ENCODE data around the gene KCNG2.

DNA sequence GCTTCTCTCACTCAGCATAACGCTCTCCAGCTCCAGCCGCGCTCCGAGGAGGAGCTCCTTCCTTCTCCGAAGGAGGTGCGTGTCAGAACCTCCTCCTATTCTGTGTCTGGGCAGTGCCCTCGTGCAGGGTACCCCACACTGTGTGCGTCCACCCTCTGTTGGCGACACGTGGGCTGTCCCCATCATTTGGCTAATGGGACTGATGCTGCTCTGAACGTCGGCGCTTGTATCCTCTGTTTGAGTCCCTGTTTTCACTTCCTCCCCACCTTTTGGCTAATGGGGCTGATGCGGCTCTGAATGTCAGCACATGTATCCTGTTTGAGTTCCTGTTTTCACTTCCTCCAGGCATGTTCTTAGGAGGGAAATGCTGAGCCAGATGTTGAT, 22.2 kb downstream of the KCNG2 start:
- TF ChIP-seq POLR2A (IDR thresholded peaks at IDR 0.05; ENCODE audit: low read depth, low read length), result no peak
- TF ChIP-seq CTCF (conservative IDR thresholded peaks at IDR 0.05; ENCODE audit: low read depth, low read length), result no peak
- TF ChIP-seq MXI1 (IDR thresholded peaks at IDR 0.05; ENCODE audit: borderline replicate concordance, low read depth, low read length), result no peak
- TF ChIP-seq RFX5 (IDR thresholded peaks at IDR 0.05; ENCODE audit: low read depth, low read length), result no peak
- no peak for TF ChIP-seq RAD21 (IDR thresholded peaks at IDR 0.05; ENCODE audit: low read length)
- no peak for TF ChIP-seq MAZ (IDR thresholded peaks at IDR 0.05; ENCODE audit: borderline replicate concordance, low read depth, low read length)
- no peak for TF ChIP-seq NFE2L2 (IDR thresholded peaks at IDR 0.05; ENCODE audit: low read depth, low read length)

All from IMR-90 (cell line).